Retinal pigment epithelial cell (primary cell): Measurements from ENCODE around the gene SPIB.

ENCODE experiments used
- DNase-seq: peaks from one replicate; pipeline ENCODE4 v3.0.0-alpha.2; 2010; ENCODE audit warnings: low read depth
- H3K4me3 ChIP-seq: 2 replicates; pipeline ENCODE4 v1.5.1; 2011; ENCODE audit warnings: mild to moderate bottlenecking, low read length, control low read depth, moderate library complexity
- CTCF ChIP-seq: conservative IDR thresholded peaks from 2 replicates; pipeline ENCODE4 v1.5.1; 2011; ENCODE audit warnings: low read depth, low read length, control low read depth, inconsistent platforms

The SPIB gene

GRCh38 chr19:50406156-50406820 lies 12.4 kb upstream of the SPIB start:
- no peak overlapping the region for H3K4me3 ChIP-seq
- no peak for TF ChIP-seq CTCF
- DNase-seq = no peak

- no peak for DNase-seq
- no peak for TF ChIP-seq CTCF
- no peak overlapping the region for H3K4me3 ChIP-seq
These were observed 11.9 kb upstream of the SPIB start for GRCh38 chr19:50406829-50407228.

GRCh38 chr19:50409347-50409746 lies 9.4 kb upstream of the SPIB start:
- no peak overlapping the region for H3K4me3 ChIP-seq
- TF ChIP-seq CTCF = no peak
- DNase-seq = no peak

GRCh38 chr19:50410109-50410508 lies 8.6 kb upstream of the SPIB start:
- no peak for DNase-seq
- no peak overlapping the region for H3K4me3 ChIP-seq
- no peak for TF ChIP-seq CTCF

GRCh38 chr19:50412419-50412818 lies 6.3 kb upstream of the SPIB start:
- TF ChIP-seq CTCF = no peak
- no peak for DNase-seq

GRCh38 chr19:50413096-50413495 lies 5.6 kb upstream of the SPIB start:
- no peak for DNase-seq

More at GRCh38 chr19:50412419-50412818, 6.3 kb upstream of the SPIB start:
- H3K4me3 ChIP-seq = no peak overlapping the region

More at GRCh38 chr19:50413096-50413495, 5.6 kb upstream of the SPIB start:
- no peak for TF ChIP-seq CTCF
- H3K4me3 ChIP-seq = no peak overlapping the region
